GM23338 (cell line): ENCODE data around the gene CRYBG1. TPM values are rescaled to one million over a fixed set of nuclear protein-coding genes. Genes with fewer than 3 reads are reported as not detected.

ENCODE experiments used
- ATAC-seq: fragments of 200-7000 bp; cut with Tn5 transposase; 3 replicates; pipeline ENCODE4 v1.9.1; 2020
- DNase-seq: peaks from one replicate; pipeline ENCODE4 v3.0.0-alpha.2; 2015; ENCODE audit warnings: low spot score
- H2AFZ ChIP-seq: fragments of 200-600 bp; sonication (generic); 2 replicates; pipeline ENCODE4 v1.8.0; 2016; ENCODE audit warnings: antibody characterized with exemption, mild to moderate bottlenecking, moderate library complexity
- H3F3A ChIP-seq: fragments of 200-600 bp; sonication (generic); replicated peaks from 2 replicates; pipeline ENCODE4 v1.8.0; 2017; ENCODE audit warnings: antibody characterized with exemption, mixed run types, low read depth
- H3K27ac ChIP-seq: fragments of 200-600 bp; sonication (generic); 2 replicates; pipeline ENCODE4 v1.6.1; 2016; ENCODE audit warnings: low read depth
- H3K27me3 ChIP-seq: fragments of 200-600 bp; sonication (generic); 2 replicates; pipeline ENCODE4 v1.8.0; 2016; ENCODE audit warnings: mild to moderate bottlenecking, mixed run types, moderate library complexity; ENCODE audit not compliant: insufficient read depth
- H3K36me3 ChIP-seq: fragments of 200-600 bp; sonication (generic); 2 replicates; pipeline ENCODE4 v1.8.0; 2016; ENCODE audit warnings: mild to moderate bottlenecking; ENCODE audit not compliant: insufficient read depth
- H3K4me1 ChIP-seq: fragments of 200-600 bp; sonication (generic); 2 replicates; pipeline ENCODE4 v1.8.0; 2016; ENCODE audit warnings: mild to moderate bottlenecking, moderate library complexity; ENCODE audit not compliant: insufficient read depth
- H3K4me2 ChIP-seq: fragments of 200-600 bp; sonication (generic); 2 replicates; pipeline ENCODE4 v1.7.1; 2017; ENCODE audit warnings: mixed run types
- H3K4me3 ChIP-seq: fragments of 200-600 bp; sonication (generic); 2 replicates; pipeline ENCODE4 v1.6.1; 2016; ENCODE audit warnings: mixed run types
- H3K79me2 ChIP-seq: fragments of 200-600 bp; sonication (generic); replicated peaks from 2 replicates; pipeline ENCODE4 v1.8.0; 2017; ENCODE audit warnings: mild to moderate bottlenecking; ENCODE audit not compliant: insufficient read depth
- H3K9me2 ChIP-seq: fragments of 200-600 bp; sonication (generic); 2 replicates; pipeline ENCODE4 v1.8.0; 2017; ENCODE audit not compliant: insufficient read depth
- H4K20me1 ChIP-seq: fragments of 200-600 bp; sonication (generic); replicated peaks from 2 replicates; pipeline ENCODE4 v1.8.0; 2017; ENCODE audit warnings: mild to moderate bottlenecking; ENCODE audit not compliant: insufficient read depth
- H3K27ac Mint-ChIP-seq: 2 replicates; pipeline ENCODE4 v1.8.0; 2020; ENCODE audit warnings: inconsistent platforms, mild to moderate bottlenecking, moderate library complexity, mixed read lengths
- H3K27me3 Mint-ChIP-seq: 3 replicates; pipeline ENCODE4 v1.8.0; 2022; ENCODE audit warnings: low read depth, mild to moderate bottlenecking, moderate library complexity, mixed read lengths, inconsistent platforms; ENCODE audit not compliant: insufficient read depth, poor library complexity
- H3K36me3 Mint-ChIP-seq: 3 replicates; pipeline ENCODE4 v1.8.0; 2021; ENCODE audit warnings: low read depth, mild to moderate bottlenecking, inconsistent platforms, moderate library complexity, mixed read lengths
- H3K4me1 Mint-ChIP-seq: 3 replicates; pipeline ENCODE4 v1.8.0; 2020; ENCODE audit warnings: mild to moderate bottlenecking, inconsistent platforms, mixed read lengths
- H3K4me3 Mint-ChIP-seq: 3 replicates; pipeline ENCODE4 v1.8.0; 2021; ENCODE audit warnings: moderate library complexity, mild to moderate bottlenecking, inconsistent platforms, mixed read lengths
- H3K9me3 Mint-ChIP-seq: 3 replicates; pipeline ENCODE4 v1.8.0; 2020; ENCODE audit warnings: moderate library complexity, mild to moderate bottlenecking, inconsistent platforms, mixed read lengths
- CREB1 ChIP-seq: fragments of 250-450 bp; sonication (Bioruptor Pico); IDR thresholded peaks from 2 replicates; pipeline ENCODE4 v1.5.0; 2020; ENCODE audit warnings: low read depth, mild to moderate bottlenecking, moderate library complexity
- ETS1 ChIP-seq: IDR thresholded peaks from 2 replicates; pipeline ENCODE4 v1.6.1; 2016; ENCODE audit warnings: antibody characterized with exemption
- EZH2 ChIP-seq: fragments of 200-600 bp; sonication (generic); IDR thresholded peaks from one replicate; pipeline ENCODE4 v1.8.0; 2017; ENCODE audit warnings: antibody characterized with exemption, mild to moderate bottlenecking, low read depth; ENCODE audit not compliant: unreplicated experiment
- EZH2phosphoT487 ChIP-seq: fragments of 200-600 bp; sonication (generic); IDR thresholded peaks from one replicate; pipeline ENCODE4 v1.8.1; 2018; ENCODE audit warnings: antibody characterized with exemption; ENCODE audit not compliant: unreplicated experiment
- JUNB ChIP-seq: IDR thresholded peaks from one replicate; pipeline ENCODE4 v1.6.1; 2016; ENCODE audit warnings: antibody characterized with exemption; ENCODE audit not compliant: unreplicated experiment
- NANOG ChIP-seq: IDR thresholded peaks from 2 replicates; pipeline ENCODE4 v1.6.1; 2016; ENCODE audit warnings: antibody characterized with exemption, borderline replicate concordance
- POLR2AphosphoS5 ChIP-seq: IDR thresholded peaks from 2 replicates; pipeline ENCODE4 v1.6.1; 2016; ENCODE audit warnings: antibody characterized with exemption, low read depth
- REST ChIP-seq: IDR thresholded peaks from one replicate; pipeline ENCODE4 v1.6.1; 2018; ENCODE audit warnings: antibody characterized with exemption; ENCODE audit not compliant: unreplicated experiment
- STAT1 ChIP-seq: IDR thresholded peaks from one replicate; pipeline ENCODE4 v1.6.1; 2016; ENCODE audit warnings: antibody characterized with exemption; ENCODE audit not compliant: unreplicated experiment
- ZNF114 ChIP-seq: fragments of 250-450 bp; sonication (Bioruptor Pico); IDR thresholded peaks from 2 replicates; pipeline ENCODE4 v1.5.0; 2020; ENCODE audit warnings: mild to moderate bottlenecking, moderate library complexity
- ZNF331 ChIP-seq: fragments of 250-450 bp; sonication (Bioruptor Pico); IDR thresholded peaks from 2 replicates; pipeline ENCODE4 v1.5.0; 2020; ENCODE audit warnings: low read depth, mild to moderate bottlenecking, moderate library complexity
- ZNF462 ChIP-seq: fragments of 250-450 bp; sonication (Bioruptor Pico); IDR thresholded peaks from 2 replicates; pipeline ENCODE4 v1.5.0; 2020; ENCODE audit warnings: mild to moderate bottlenecking, moderate library complexity
- polyA plus RNA-seq: library from polyadenylated mRNA; unstranded; fragments of >200 nt; fragmentation: Nextera tagmentation; extraction: Ambion mirVana; gene quantifications from 2 replicates; pipeline ENCODE4 v1.2.1, GENCODE V29; 2016
- total RNA-seq: library from RNA; depleted of rRNA; stranded (reverse); fragments of >200 nt; shearing (Covaris generic); gene quantifications from 2 replicates; pipeline ENCODE4 v1.2.3, GENCODE V29; 2014
- TF ChIP-seq, protein P1 (sequence below), 2 experiments: fragments of 200-600 bp in 1 of 2; sonication (generic) in 1 of 2; conservative IDR thresholded peaks; 2 replicates each; pipeline versions ENCODE4 v1.5.1 to v1.6.1; 2016 to 2017; ENCODE audit warnings: antibody characterized with exemption in 2 of 2, low read depth in 2 of 2, mild to moderate bottlenecking in 2 of 2, moderate library complexity in 1 of 2

CRYBG1 gene
- total and polyA plus RNA-seq, 2 experiments from 2014 or later: 3.7 to 17.2 TPM

- Histone ChIP-seq H3K27ac (no peak overlapping the region), H3K9me2 (0 out of 2 replicates have a peak, but pooled peaks cover 5% of the 10 kb centered on the region), H3K4me3 (no peak overlapping the region), H4K20me1 (no peaks in the 10 kb centered on the region; the same call in 1 of the 2 replicates), H2AFZ (no peak overlapping the region), H3K4me2 (no peak overlapping the region), H3F3A (no peaks in the 10 kb centered on the region), H3K27me3 (no peaks in the 10 kb centered on the region), H3K79me2 (no peaks in the 10 kb centered on the region), H3K36me3 (no peaks in the 10 kb centered on the region), H3K4me1 (no peaks in the 10 kb centered on the region)
- no peak for DNase-seq
- peaks cover 40% of the 10 kb centered on the region; the same call in 2 of the 3 replicates for H3K36me3 Mint-ChIP-seq
- H3K4me1 Mint-ChIP-seq: peaks cover 7% of the 10 kb centered on the region; the same call in 2 of the 3 replicates
- H3K27me3 Mint-ChIP-seq: peaks cover 2% of the 10 kb centered on the region
- TF ChIP-seq NANOG (no peak), CREB1 (CRISPR knock-in tag) (no peak), STAT1 (no peak), EZH2phosphoT487 (no peak), JUNB (no peak), REST (no peak), ZNF462 (no peak), EZH2 (no peak), ETS1 (no peak), POLR2AphosphoS5 (no peak), ZNF331 (no peak), ZNF114 (CRISPR knock-in tag) (no peak)
- TF ChIP-seq, protein P1, sequence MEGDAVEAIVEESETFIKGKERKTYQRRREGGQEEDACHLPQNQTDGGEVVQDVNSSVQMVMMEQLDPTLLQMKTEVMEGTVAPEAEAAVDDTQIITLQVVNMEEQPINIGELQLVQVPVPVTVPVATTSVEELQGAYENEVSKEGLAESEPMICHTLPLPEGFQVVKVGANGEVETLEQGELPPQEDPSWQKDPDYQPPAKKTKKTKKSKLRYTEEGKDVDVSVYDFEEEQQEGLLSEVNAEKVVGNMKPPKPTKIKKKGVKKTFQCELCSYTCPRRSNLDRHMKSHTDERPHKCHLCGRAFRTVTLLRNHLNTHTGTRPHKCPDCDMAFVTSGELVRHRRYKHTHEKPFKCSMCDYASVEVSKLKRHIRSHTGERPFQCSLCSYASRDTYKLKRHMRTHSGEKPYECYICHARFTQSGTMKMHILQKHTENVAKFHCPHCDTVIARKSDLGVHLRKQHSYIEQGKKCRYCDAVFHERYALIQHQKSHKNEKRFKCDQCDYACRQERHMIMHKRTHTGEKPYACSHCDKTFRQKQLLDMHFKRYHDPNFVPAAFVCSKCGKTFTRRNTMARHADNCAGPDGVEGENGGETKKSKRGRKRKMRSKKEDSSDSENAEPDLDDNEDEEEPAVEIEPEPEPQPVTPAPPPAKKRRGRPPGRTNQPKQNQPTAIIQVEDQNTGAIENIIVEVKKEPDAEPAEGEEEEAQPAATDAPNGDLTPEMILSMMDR (conservative IDR thresholded peaks at IDR 0.05; ENCODE audit: low read depth in 2 of 2): no peak
- H3K27ac Mint-ChIP-seq: no peak overlapping the region
- ATAC-seq: no peak
- no peak overlapping the region for H3K4me3 Mint-ChIP-seq
- H3K9me3 Mint-ChIP-seq: no peaks in the 10 kb centered on the region; the same call in 2 of the 3 replicates
These were observed 230.8 kb downstream of the CRYBG1 start for GRCh38 chr6:106591111-106591825.
